Measurements from ENCODE around the gene AMPH.

DNA sequence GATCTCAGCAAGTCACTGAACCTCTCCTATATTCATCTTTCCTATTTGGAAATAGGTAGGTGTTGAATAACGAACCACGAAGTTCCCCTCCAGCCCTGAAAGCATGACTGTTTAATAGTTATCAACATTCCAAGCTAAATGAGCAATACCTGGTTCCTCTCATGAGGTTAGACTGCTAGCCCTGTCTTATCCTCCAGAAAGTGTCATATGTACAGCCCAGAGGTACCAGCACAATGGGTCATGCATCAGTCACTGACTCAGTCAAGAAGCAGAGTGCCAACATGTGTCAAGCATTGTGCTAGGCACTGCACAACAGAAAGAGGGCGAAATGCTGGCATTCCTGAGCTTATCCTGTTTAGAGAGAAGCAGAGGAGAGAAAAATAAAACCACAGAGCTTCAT is 70.0 kb downstream of the AMPH start:
- TF ChIP-seq, protein P1, sequence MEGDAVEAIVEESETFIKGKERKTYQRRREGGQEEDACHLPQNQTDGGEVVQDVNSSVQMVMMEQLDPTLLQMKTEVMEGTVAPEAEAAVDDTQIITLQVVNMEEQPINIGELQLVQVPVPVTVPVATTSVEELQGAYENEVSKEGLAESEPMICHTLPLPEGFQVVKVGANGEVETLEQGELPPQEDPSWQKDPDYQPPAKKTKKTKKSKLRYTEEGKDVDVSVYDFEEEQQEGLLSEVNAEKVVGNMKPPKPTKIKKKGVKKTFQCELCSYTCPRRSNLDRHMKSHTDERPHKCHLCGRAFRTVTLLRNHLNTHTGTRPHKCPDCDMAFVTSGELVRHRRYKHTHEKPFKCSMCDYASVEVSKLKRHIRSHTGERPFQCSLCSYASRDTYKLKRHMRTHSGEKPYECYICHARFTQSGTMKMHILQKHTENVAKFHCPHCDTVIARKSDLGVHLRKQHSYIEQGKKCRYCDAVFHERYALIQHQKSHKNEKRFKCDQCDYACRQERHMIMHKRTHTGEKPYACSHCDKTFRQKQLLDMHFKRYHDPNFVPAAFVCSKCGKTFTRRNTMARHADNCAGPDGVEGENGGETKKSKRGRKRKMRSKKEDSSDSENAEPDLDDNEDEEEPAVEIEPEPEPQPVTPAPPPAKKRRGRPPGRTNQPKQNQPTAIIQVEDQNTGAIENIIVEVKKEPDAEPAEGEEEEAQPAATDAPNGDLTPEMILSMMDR (IDR thresholded peaks at IDR 0.05) = no peak
- TF ChIP-seq EP300 (IDR thresholded peaks at IDR 0.05) (no peak), POLR2A (IDR thresholded peaks at IDR 0.05; ENCODE audit: low read depth) (no peak), POLR2AphosphoS5 (IDR thresholded peaks at IDR 0.05) (no peak)

All from esophagus muscularis mucosa (tissue), 4 donors.